KMS-11 (cell line): ENCODE measurements around the gene TIPARP.
A peak's percentile ranks its signal among the peaks of the same experiment; 100 is the strongest.

Experiments used
- H2AFZ ChIP-seq: fragments of 200-600 bp; sonication (generic); 2 replicates; pipeline ENCODE4 v1.6.1; 2016; ENCODE audit warnings: antibody characterized with exemption, mixed run types, low read depth
- H3K27ac ChIP-seq: fragments of 200-600 bp; sonication (generic); 2 replicates; pipeline ENCODE4 v1.6.1; 2016; ENCODE audit warnings: mild to moderate bottlenecking, mixed run types
- H3K27me3 ChIP-seq: fragments of 200-600 bp; sonication (generic); 2 replicates; pipeline ENCODE4 v1.6.1; 2017; ENCODE audit warnings: mild to moderate bottlenecking, low read depth, mixed run types, moderate library complexity; ENCODE audit not compliant: insufficient read depth
- H3K36me3 ChIP-seq: fragments of 200-600 bp; sonication (generic); 2 replicates; pipeline ENCODE4 v1.6.1; 2017; ENCODE audit warnings: mild to moderate bottlenecking, mixed run types; ENCODE audit not compliant: insufficient read depth
- H3K4me1 ChIP-seq: fragments of 200-600 bp; sonication (generic); 2 replicates; pipeline ENCODE4 v1.6.1; 2016; ENCODE audit warnings: mild to moderate bottlenecking, low read depth, mixed run types; ENCODE audit not compliant: poor library complexity, severe bottlenecking
- H3K4me2 ChIP-seq: fragments of 200-600 bp; sonication (generic); 2 replicates; pipeline ENCODE4 v1.7.0; 2016; ENCODE audit warnings: mild to moderate bottlenecking, mixed run types
- H3K4me3 ChIP-seq: fragments of 200-600 bp; sonication (generic); IDR thresholded peaks from 2 replicates; pipeline ENCODE4 v1.6.1; 2017; ENCODE audit warnings: low read depth, low read length, mixed read lengths; ENCODE audit not compliant: insufficient read depth
- H3K79me2 ChIP-seq: fragments of 200-600 bp; sonication (generic); 2 replicates; pipeline ENCODE4 v1.6.1; 2016; ENCODE audit warnings: low read depth, mixed run types; ENCODE audit not compliant: insufficient read depth
- H3K9ac ChIP-seq: fragments of 200-600 bp; sonication (generic); 2 replicates; pipeline ENCODE4 v1.6.1; 2016; ENCODE audit warnings: mild to moderate bottlenecking, mixed run types
- H4K20me1 ChIP-seq: fragments of 200-600 bp; sonication (generic); 2 replicates; pipeline ENCODE4 v1.6.1; 2016; ENCODE audit warnings: mild to moderate bottlenecking, mixed run types; ENCODE audit not compliant: insufficient read depth
- CTCF ChIP-seq: fragments of 200-600 bp; sonication (generic); conservative IDR thresholded peaks from 2 replicates; pipeline ENCODE4 v1.6.1; 2017; ENCODE audit warnings: low read depth, mild to moderate bottlenecking, antibody characterized with exemption, low read length, moderate library complexity, mixed read lengths

TIPARP gene

GRCh38 chr3:156682501-156682900, 8.1 kb downstream of the TIPARP start:
- Histone ChIP-seq H3K79me2 (peaks cover 100% of the 10 kb centered on the region), H3K4me2 (peak overlapping the region; percentile 96), H4K20me1 (peaks cover 93% of the 10 kb centered on the region), H3K36me3 (peaks cover 34% of the 10 kb centered on the region), H3K27ac (peak overlapping the region; percentile 87), H3K9ac (peak overlapping the region; percentile 30; the same call in 1 of the 2 replicates), H3K27me3 (no peaks in the 10 kb centered on the region), H2AFZ (no peak overlapping the region), H3K4me1 (peaks cover 100% of the 10 kb centered on the region), H3K4me3 (no peak overlapping the region)
- TF ChIP-seq CTCF = no peak

- Histone ChIP-seq H3K4me3 (no peak overlapping the region), H3K27me3 (no peaks in the 10 kb centered on the region), H3K36me3 (peaks cover 29% of the 10 kb centered on the region), H3K4me2 (peak overlapping the region; percentile 96), H4K20me1 (peaks cover 93% of the 10 kb centered on the region), H3K27ac (peak overlapping the region; percentile 87; the same call in 1 of the 2 replicates), H3K79me2 (peaks cover 100% of the 10 kb centered on the region), H3K9ac (peak overlapping the region; percentile 36; the same call in 1 of the 2 replicates), H3K4me1 (peaks cover 100% of the 10 kb centered on the region), H2AFZ (no peak overlapping the region)
- TF ChIP-seq CTCF = no peak
Measured at GRCh38 chr3:156682963-156683362, 8.6 kb downstream of the TIPARP start.

GRCh38 chr3:156685198-156685597, 10.8 kb downstream of the TIPARP start:
- H3K27ac ChIP-seq = peak overlapping the region; percentile 87
- no peak overlapping the region for H2AFZ ChIP-seq
- peaks cover 100% of the 10 kb centered on the region for H3K79me2 ChIP-seq
- H3K36me3 ChIP-seq = peaks cover 11% of the 10 kb centered on the region; the same call in 1 of the 2 replicates
- H3K4me1 ChIP-seq = peaks cover 100% of the 10 kb centered on the region
- H3K4me2 ChIP-seq = peak overlapping the region; percentile 96
- TF ChIP-seq CTCF = no peak
- H4K20me1 ChIP-seq = peaks cover 94% of the 10 kb centered on the region
- no peaks in the 10 kb centered on the region for H3K27me3 ChIP-seq
- H3K4me3 ChIP-seq = peak overlapping the region; percentile 4
- H3K9ac ChIP-seq = peak overlapping the region; percentile 36; the same call in 1 of the 2 replicates

- Histone ChIP-seq H2AFZ (no peak overlapping the region), H4K20me1 (peaks cover 94% of the 10 kb centered on the region), H3K4me1 (peaks cover 100% of the 10 kb centered on the region), H3K79me2 (peaks cover 100% of the 10 kb centered on the region), H3K27me3 (no peaks in the 10 kb centered on the region), H3K4me2 (peak overlapping the region; percentile 96), H3K27ac (peak overlapping the region; percentile 87), H3K4me3 (no peak overlapping the region), H3K36me3 (peaks cover 11% of the 10 kb centered on the region; the same call in 1 of the 2 replicates), H3K9ac (peak overlapping the region; percentile 36; the same call in 1 of the 2 replicates)
- no peak for TF ChIP-seq CTCF
Measured at GRCh38 chr3:156685752-156686151, 11.4 kb downstream of the TIPARP start.
